CD4-positive, alpha-beta T cell treated with Interleukin-10 for 1 hour (primary cell): Measurements from ENCODE around the gene ZNF418.
"Not testable (repeated sequence)": the region's sequence is repeated elsewhere in the genome, so short reads cannot be mapped to it uniquely, and the experiment has no call there.

Source experiments
- DNase-seq: peaks from one replicate; pipeline ENCODE4 v3.0.0-alpha.2; 2020

The ZNF418 gene

DNA sequence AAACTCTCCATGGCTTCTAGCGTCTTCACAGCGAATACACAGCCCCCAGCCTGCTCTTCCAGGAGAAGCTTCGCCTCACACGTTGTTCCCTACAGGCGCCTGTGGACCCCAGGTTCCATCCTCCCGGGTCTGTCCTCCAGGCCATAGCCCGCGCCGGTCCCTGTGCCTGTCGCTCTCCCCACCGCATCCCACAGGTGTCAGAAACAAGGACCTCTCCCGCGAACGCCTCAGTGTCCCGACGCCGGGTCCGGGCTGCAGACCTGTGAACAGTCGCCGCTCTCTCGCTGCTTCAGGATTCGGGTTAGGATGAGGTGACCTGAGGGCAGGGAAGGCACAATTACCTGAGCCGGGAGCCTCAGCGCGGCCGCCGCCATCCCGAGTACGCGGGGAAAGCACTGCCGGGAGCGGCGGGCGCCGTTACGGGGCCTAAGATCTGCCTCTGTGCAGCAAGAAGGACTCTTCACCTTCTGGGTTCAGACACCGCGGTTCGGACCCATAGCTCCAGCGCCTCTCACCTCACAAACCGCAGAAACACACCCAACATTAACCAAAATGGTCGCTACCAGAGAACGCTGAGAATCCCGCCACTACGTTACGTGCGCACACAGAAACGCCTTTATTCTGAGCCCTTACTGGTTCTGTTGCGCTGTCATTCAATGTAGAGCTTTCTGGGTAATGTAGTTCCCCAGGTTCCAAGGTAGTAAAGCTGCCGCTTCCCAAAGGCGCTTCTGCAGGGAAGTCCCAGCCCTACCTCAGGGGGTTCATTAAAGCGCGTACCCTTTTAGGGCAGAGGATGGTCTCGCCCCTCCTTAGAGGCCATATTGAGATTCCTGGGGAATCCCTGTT is at the start of gene ZNF418:
TSS of gene ZNF418 (minus strand) at position 583 of the 846 bp plus-strand sequence. CDS start 1,580 bp downstream, outside the sequence.
- DNase-seq, result peak; percentile 69

DNA sequence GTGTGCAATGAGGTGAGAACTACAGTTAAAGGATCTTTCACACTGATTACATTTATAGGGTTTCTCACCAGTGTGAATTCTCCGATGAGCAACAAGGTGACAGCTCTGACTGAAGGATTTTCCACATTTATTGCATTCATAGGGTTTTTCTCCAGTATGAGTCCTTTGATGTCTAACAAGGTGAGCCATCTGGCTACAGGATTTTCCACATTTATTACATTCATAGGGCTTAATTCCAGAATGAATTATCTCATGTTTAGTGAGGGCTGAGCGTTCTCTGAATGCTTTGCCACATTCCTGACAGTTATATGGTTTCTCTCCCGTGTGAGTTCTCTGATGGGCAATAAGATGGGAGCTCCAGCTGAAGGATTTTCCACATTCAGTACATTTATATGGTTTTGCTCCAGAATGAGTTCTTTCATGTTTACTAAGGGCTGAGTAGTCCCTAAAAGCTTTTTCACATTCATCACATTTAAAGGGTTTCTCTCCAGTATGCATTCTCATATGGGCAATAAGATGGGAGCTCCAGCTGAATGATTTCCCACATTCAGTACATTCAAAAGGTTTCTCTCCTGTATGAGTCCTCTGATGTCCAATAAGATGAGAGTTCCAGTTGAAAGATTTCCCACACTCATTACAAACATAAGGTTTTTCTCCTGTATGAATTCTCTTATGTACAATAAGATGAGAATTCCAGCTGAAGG is 43.5 kb upstream of the ZNF418 start:
- no peak for DNase-seq

DNA sequence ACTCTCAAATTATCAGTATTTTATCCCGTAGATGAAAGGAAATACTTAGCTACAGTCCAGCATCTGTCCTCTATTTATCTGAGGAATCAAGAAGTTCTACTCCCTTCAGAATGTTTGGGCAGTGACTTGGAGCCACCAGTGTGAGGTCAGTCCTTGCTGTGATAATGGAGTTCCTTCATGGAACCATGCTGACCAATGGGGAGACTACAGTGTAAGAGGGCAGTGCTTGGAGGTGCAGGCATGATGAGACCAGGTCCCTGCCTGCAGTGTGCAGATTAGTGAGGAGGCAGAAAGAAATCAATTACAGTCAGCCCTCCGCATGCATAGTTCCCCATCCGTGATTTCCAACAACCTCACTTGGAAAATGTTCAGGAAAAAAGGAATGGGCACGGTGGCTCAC is 39.2 kb upstream of the ZNF418 start, which contains the start of gene C19orf18:
TSS of gene C19orf18 (minus strand) at position 101 of the 400 bp plus-strand sequence. CDS start 102 bp downstream, outside the sequence.
- no peak for DNase-seq

DNA sequence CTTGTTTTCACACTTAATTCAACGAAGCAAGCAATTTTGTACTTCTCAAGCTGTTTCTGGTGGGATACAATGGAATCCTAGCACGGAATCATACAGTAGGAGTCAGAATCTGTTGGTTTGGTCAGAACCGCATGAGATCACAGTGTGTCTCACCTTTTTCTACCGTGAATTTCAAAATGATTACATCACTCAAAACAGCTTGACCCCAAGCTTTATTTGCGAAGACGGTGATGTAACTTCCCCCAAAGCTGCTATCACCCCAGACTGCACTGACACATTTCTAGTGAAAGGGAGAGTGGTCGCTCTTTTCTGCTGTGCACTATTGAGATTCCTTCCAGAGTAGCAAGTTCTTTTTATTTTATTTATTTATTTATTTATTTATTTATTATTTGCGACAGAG is 29.6 kb upstream of the ZNF418 start:
- DNase-seq, result no peak

DNA sequence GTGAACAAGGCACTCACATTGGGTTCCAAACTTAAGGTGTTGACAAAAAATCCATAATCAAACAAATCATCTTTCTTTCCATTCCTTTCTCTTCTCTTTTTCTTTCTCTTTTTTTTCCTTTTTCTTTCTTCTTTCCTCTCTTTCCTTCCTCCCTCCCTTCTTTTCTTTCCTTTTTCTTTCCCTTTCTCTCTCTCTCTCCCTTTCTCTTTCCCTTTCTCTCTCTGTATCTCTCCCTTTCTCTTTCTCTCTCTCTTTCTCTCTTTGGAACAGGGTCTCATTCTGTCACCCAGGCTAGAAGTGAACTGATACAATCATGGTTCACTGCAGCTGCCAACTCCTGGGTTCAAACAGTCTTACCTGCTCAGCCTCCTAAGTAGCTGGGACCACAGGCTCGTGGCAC is 26.6 kb upstream of the ZNF418 start:
- DNase-seq, result no peak

DNA sequence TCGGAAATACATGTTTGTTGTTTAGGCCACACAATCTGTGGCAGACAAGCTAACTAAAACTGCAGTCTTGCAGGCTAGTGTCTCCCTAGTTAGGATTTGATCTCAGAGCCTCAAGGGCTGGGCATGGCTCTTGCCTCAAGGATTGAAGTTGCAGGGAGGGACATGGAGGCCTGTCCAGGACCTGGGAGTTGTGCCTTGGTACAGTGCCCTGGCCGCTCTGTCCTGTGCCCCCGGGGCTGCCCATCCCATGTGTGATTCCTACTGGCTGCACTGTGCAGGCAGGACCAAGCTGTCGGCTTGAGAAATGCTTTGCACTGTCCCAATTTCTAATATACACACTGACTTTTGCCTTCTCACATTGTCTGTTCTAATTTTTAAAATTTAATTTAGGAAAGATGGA is 19.8 kb upstream of the ZNF418 start:
- no peak for DNase-seq

DNA sequence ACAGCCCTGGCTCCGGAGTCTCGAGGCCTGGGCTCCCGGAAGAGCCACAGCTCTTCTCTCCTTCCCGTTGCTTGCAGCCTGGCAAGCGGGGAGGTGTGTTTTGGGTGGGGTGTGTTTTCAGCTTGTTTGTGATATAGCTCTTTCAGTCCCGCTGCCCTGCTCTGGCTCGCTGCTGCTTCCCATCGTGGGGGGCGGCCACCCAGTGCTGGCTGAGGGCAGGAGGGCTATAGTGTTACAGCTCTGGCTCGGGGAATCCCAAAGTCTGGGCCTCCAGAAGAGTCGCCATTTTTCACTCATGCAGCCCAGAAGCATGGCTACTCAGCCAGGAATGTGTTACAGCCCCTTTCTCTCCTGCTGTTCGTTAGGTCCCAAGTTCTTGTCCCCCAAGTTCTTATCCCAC is 14.5 kb upstream of the ZNF418 start:
- DNase-seq, result no peak

DNA sequence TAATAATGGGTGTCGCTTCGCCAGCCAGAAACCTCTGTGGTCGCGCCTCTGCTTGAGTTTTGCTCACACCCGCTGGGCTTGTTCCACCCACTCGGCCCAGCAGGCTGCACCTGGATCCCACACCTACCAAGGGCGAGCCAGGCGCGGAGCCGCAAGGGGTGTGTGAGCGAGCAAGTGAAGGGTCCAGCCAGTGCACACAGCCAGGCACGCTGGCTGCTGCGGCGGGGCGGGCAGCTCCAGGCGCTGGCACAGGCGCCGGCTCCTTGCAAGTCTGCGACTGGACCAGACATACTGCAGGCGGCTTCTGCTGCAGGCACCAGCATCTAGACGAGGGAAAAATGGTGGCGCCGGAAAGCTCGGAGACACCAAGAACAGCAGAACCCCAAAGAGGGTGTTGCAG is 14.1 kb upstream of the ZNF418 start:
- DNase-seq, result no peak

DNA sequence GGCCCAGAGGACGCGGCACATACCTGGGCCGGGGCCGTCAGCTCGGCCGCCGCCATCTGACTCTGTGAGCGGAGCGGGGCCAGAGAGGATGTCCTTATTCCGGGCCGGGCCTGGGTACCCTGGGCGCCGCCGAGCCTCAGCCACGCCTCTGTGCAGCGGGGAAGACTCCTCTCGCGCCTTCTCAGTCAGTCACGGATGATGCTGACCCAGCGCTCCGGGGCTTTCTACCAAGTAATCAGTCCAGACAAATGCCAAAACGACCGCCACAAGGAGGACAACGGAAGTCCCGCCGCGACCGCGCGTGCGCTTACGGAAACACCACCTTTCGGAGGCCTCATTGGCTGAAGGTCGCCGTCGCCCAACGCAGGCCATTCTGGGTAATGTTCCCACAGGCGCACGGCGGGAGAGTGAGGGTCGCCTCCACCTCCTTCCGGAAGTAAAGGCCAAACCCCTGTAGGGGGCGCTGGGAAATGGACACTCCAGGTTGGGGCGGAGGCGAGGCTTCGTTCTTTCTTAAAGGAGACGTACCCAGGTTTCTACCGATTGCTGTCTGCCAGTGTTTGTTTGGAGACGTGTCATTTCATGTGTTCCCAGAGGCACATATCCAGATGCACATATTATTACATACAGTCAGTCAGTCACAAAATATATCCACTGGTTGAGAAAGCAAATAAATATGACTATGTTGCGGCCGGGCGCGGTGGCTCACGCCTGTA is 12.4 kb upstream of the ZNF418 start, which contains the start of gene ZNF256:
TSS of gene ZNF256 (minus strand) at position 288 of the 716 bp plus-strand sequence. CDS start at position 56, 232 bp downstream.
- peak; percentile 91 for DNase-seq

DNA sequence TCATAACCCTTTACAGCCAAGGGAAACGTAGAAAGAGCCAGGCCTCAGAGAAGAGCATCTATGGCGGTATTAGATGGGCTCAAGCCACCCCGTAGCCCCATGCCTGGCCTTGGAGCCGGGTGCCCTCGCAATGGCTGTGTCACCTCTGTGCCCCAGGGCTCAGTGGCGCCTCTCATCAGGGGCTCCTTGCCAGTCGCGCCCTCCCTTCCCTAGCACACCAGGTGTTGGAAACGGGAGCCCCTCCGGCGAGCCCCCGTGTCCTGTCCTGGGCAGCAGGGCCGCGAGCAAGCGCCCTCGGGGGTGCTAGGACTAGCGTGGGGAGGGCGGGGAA is 11.9 kb upstream of the ZNF418 start:
- DNase-seq, result no peak

DNA sequence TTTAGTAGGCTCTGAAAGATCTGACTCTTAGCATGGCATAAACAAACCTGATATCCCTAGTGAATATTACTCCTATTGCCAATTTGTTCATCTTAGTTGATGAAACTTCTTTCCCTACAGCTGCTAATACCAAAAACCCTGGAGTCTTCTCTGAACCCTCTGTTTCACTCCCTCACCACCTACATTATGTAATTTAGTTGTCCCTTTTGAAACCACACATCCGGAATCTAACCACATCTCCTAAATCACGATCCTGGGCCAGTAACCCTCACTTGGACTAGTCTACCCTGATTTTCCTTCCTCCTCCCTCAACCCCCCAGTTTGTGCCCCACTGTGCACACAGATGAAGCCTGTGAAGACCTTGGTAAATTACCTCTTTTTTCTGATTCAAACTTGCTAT is 11.1 kb upstream of the ZNF418 start:
- DNase-seq, result no peak

DNA sequence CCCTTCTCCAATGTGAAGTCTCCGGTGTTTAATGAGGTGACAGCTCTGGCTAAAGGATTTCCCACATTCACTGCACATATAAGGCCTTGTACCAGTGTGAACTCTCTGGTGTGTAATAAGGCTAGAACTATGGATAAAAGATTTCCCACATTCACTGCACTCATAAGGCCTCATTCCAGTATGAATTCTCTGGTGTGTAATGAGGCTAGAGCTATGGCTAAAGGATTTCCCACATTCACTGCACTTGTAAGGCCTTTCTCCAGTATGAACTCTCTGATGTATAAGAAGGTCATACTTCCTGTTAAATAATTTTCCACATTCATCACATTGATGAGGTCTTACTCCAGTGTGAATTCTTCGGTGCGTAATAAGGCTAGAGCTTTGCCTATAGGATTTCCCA is 6.4 kb upstream of the ZNF418 start:
- no peak for DNase-seq

DNA sequence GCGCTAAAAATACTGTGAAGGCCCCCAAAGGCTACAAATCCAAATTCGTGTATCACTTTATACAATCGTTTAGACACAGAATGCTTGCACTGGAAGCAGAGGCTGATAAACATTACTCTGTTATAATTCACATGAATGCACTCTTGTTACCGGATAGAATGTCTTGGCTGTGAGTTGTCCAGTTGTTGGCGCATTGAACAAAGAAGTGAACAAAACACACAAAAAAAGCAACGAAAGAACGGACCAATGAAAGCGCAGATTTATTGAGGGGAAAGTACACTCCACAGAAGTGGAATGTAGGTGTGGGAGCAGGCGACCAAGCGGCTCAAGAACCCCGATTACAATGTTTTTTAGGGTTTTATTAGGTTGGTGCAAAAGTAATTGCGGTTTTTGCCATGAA is 529 bp upstream of the ZNF418 start:
- no peak for DNase-seq

DNA sequence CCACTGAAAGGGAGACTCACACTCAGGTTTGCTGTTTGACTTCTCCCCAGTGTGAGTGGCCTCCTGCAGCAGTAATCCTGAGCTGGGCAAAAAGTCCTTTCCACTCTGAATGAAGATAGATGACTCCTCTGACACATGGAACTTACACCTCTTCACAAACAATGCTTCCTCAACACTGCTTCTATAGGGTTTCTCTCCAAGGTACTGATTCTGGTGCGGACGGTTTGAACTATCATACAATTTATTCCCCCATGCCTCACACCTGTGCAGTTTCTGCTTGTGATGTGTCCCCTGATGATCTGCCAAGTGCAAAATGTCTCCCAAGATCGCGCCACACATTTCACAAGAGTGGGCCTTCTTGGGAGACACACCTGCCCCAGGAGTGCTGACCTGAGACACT is 7.6 kb downstream of the ZNF418 start:
- no peak for DNase-seq

DNA sequence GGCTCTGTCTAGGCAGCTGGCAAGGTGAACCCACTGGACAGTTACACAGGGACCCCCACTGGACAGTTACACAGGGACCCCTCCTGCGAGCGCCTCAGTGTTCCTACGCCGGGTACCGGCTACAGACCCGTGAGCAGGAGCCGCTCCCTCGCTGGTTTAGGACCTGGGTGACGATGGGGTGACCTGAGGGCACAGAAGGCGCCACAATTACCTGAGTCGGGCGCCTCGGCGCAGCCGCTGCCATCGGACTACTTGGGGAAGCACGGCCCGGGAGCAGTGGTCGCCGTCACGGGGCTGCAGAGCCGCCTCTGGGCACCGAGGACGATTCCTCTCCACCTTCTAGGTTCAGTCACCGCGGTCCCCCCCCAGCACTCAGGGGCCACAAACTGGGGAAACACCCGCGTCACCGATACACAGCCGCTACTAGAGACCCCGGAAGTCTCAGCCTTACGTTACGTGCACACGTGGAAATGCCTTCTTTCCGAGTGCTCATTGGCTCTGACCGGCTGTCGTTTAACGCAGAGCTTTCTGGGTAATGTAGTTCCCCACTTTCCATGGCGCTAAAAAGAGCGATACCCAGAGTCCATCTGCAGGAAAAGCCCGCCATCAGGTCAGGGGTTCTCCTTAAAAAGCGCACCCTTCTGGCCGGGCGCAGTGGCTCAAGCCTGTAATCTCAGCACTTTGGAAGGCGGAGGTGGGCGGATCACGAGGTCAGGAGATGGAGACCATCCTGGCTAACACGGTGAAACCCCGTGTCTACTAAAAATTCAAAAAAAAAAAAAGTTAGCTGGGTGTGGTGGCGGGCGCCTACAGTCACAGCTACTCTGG is 18.8 kb downstream of the ZNF418 start, which contains the start of gene ZNF417:
TSS of gene ZNF417 (minus strand) at position 425 of the 828 bp plus-strand sequence. CDS start at position 244, 181 bp downstream.
- peak; percentile 94 for DNase-seq

DNA sequence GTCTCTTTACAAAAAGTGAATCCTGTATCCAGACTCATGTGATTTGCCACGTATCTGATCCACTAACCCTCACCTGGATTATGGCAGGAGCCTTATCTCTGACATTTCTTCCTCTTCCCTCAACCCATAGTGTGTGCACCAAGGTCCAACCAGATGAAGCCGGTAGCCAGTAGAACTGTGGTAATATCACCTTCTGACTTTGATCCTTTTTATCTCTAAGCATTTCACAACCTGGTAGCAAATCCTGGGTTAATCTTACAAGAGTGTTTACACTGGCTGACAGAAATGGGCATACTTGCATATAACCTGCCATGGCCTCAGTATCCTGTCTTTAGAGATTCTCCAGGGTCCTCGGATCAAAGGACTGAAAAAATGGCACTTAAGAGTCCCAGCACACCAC is 20.7 kb downstream of the ZNF418 start:
- no peak for DNase-seq

DNA sequence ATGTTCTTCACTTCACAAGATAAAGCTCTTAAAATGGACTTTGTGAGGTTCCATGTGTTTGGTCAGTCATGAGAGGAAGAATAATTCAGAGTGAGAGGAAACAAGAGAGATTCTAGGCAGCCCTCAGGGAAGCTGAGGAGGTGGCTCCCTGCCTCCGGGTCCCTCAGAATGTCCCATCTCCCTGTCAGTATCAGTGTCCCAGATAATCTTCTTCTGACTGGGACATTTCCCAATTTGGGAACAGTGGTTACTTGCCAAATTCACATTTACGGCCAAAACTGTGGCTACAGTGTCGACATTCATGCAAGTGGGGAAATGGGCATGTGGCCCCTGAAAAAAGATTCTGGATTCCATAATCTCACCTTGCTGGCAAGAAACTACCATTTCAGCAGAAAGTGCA is 27.8 kb downstream of the ZNF418 start:
- DNase-seq, result no peak

DNA sequence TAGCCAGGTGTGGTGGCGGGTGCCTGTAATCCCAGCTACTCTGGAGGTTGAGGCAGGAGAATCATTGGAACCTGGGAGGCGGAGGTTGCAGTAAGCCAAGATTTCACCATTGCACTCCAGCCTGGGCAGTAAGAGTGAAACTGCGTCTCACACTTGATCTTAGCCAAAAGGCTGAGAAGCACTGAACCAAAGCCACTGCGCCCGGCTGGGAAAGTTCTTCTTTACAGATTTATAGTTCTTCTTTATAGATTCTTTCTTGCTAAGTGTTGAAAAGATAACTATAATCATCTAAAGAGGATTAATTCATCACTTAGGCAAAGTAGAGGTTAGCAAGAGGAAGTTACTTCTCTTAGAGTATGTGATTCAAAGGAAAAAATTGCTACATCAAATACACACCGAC is 29.9 kb downstream of the ZNF418 start:
- no peak for DNase-seq

DNA sequence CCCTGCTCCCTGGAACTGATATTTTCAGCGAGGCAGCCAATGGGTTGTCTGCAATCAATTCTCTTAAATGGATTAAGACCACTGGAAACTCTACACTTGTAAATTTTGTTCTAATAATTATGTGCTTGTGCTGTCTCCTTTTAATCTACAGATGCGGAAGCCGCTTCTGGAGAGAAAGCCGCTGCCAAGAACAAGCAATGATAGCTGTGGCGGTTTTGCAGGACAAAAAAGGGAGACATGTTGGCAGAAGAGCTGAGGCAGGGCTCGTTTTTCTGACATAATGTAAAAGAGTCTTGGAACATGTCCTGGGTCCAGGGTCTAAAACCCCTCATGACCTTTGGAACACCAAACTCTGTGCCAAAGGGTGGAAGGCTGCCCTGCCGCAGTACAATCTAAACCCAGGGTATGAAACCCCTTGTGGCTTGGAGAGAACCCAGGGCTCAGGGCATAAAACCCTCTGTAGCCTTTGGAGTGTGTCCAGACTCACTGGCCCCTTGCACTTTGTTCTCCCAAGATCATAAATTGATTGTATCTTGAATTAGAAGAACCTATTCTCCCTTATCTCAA is 31.5 kb downstream of the ZNF418 start:
- DNase-seq, result no peak

DNA sequence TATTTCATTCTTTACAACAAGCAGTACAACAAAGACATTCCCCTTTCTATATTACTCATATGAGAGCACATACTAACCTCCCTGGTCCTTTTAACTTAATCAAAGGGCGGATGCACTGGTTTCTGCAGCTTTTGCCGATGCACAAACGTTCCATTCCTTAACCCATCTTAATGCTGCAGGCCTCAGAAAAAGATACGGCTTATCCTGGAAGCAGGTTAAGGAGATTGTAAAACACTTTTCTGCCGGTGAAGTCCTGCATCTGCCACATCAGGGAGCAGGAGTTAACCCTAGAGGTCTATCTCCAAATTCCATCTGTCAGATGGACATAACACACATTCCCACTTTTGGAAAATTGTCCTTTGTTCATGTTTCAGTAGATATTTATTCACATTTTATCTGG is 34.9 kb downstream of the ZNF418 start:
- DNase-seq, result no peak

DNA sequence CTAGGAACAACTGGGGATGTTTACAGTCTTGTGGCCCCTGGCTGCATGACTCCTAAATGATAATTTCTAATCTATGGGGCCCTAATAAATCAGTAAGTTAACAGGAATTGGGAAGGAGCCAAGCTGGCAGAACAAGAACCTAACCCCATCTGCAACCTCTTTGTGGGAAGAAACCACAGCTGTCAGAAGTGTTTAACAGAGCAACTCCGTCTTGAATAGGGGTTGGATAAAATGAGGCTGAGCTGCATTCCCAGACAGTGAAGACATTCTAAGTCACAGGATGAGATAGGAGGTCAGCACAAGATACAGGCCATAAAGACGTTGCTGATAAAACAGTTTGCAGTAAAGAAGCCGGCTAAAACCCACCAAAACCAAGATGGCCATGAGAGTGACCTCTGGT is 44.5 kb downstream of the ZNF418 start:
- DNase-seq, result not testable (repeated sequence)
